T-helper 1 cell (primary cell): Measurements from ENCODE around the gene MIAT.
"Not testable (repeated sequence)": the region's sequence is repeated elsewhere in the genome, so short reads cannot be mapped to it uniquely, and the experiment has no call there.

Source experiments
- DNase-seq, 5 donors: peaks; one replicate each; pipeline ENCODE4 v3.0.0-alpha.2; 2012 to 2020
- total RNA-seq, 4 donors: gene quantifications; one replicate each; lab custom pipeline; 2026; lab: John Stamatoyannopoulos, UW

Gene MIAT
- 138 to 457 (median 224) reads per million in 4 donors for total RNA-seq

DNA sequence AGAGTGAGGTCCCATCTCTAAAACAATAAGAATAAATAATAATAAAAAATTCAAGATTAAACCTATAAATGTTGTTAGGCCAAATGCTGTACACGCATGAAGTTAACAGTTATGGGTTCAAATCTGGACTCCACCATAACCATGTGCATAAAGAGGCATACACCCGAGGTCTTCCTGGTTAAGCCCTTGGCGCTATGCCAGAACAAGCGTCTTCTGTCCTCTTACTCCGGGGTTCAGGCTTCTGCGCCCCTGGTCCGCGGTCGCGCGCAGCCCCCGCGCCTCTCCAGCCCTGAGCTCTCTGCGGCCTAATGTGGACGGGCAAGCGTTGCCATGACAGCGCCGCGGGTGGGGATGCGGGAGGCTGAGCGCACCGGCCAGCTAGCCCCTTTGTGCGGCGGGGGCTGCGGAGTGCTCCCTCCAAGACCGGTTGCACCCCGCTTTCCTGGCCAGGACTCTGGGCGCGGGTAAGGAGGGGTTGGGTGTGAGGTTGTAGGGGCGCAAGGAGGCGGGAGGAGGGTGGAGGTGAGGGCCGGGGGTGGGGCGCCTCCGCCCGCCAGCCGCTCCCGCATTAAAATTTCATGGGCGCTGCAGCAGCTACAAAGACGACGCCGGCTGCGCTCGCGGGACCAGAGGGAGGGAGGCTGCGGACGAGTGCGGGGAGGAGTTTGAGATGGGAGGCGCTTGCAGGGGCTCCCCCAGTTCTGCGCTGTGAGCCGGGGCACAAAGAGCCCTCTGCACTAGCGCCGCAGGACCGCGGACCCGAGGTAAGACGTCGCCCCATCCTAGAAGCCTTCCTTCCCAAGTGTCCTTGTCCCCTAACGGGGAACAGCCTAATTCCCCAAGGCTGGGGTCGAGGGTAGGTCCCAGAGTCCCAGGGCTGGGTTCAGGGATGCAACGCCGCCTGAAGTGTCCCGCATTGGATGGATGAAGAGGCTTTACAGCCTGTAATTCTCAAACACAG, at the start of gene MIAT:
Gene MIAT (plus strand): TSS at position 698 of the 961 bp plus-strand sequence.
- peak; percentile 48 to 80 (median 62) for DNase-seq

DNA sequence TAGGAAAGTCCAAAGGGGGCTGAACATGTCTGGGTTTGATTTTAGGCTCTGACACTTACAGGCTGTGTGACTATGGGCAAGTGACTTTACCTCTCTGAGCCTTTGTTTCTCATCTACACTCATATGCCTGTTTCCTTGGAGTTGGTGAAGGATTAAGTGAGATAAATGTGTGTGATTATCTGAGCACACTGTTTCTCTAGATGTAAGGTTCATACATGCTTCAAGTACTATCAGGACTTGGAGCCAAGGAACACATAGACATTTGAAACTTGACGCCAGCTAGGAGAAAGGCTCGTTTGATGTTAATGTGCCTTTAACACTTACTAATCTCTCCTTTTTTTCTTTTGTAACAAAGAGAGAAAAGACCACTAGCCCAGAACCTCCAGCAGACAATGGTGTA, 49.3 kb upstream of the MIAT start:
- no peak for DNase-seq

GRCh38 chr22:26609287-26609686, 48.1 kb upstream of the MIAT start:
- no peak for DNase-seq

DNA sequence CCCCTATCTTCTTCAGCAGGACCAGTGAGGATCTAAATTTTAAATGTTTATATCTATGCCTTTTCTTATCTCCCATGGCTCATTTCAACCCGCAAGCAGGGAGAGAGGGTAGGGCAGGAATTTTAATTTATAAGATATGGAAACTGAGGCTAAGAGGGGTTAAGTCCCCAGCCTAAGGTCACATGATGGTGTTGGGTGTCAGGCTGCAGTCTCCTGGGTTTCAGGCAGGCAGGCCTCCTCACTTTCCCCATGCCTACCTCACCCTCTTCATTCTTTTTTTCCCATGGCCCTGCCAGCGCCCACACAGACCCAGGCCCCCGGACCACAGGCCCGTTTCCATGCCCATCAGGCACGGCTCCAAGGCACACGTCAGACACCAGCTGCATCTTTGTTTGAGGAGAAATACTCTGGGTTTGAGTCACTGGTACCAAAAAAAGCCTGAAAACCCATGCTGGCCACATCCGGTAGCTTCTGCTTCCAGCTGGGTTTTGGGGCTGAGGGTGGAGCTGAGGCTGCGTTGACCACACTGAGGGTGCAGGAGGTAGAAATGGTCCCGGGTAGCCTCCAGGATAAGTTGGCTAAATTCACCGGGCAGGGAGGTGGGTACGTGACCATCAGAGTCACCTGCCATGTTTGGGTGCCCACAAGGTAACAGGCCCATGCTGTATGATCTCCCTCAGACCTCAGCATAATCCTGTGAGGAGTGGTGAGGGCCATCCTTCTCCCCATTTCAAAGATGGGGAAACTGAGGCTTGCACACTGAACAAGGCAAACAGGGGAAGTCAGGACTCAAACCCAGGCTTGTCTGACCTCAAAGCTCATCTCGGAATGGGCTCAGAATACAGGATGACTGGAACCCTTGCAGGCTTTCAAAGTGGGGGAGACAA, 47.1 kb upstream of the MIAT start:
- DNase-seq: peak in 1 of 5 donors; percentile 84

- DNase-seq: no peak
These were observed 46.4 kb upstream of the MIAT start for GRCh38 chr22:26610996-26611395.

DNA sequence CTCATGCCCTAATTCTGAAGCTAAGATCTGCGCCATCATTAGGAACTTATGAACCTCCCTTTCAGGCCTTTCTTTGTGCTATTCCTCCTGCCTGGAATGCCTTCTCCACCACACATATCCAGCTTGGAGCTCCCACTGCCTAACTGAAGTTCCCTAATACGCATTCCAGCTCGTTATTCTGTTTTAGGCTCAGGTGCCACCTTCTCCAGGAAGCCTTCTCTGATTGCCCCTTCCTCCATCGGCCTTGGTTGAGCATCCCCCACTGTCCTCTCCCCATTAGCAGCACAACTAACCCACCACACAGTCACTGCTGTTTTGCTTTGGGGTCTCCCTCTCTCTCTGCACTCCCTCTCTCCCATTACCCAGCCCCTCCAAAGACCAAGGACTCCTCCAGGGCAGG, 44.7 kb upstream of the MIAT start:
- DNase-seq: no peak

DNA sequence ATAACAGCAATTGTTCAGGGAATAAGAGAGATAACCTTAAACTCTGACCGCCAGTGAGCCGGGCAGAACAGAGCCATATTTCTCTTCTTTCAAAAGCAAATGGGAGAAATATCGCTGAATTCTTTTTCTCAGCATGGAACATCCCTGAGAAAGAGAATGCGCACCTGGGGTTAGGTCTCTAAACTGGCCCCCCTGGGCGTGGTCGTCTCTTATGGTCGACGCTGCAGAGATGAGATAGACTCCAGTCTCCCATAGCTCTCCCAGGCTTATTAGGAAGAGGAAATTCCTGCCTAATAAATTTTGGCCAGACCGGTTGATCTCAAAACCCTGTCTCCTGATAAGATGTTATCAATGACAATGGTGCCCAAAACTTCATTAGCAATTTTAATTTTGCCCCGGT, 43.6 kb upstream of the MIAT start:
- DNase-seq: not testable (repeated sequence)

GRCh38 chr22:26614322-26614721, 43.1 kb upstream of the MIAT start:
- no peak for DNase-seq

DNA sequence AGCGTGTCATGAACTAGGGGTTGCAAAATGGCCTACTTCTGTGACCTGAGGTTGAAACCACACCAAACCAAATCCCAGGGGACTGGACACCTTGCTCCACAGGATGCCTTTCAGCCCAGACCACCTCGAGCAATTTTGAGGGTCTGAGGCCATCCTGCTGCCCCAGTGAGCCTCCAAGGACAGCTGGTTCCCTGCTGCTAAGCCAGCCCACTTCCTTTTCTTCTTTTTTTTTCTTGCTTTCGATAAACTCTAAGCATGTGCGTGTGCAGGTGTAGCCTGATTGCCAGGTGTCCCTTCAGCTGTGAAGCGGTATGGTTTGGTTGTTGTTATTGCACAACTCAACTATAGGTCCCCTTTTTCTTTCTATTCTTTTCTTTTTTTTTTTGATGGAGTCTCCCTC, 42.2 kb upstream of the MIAT start:
- DNase-seq: no peak

DNA sequence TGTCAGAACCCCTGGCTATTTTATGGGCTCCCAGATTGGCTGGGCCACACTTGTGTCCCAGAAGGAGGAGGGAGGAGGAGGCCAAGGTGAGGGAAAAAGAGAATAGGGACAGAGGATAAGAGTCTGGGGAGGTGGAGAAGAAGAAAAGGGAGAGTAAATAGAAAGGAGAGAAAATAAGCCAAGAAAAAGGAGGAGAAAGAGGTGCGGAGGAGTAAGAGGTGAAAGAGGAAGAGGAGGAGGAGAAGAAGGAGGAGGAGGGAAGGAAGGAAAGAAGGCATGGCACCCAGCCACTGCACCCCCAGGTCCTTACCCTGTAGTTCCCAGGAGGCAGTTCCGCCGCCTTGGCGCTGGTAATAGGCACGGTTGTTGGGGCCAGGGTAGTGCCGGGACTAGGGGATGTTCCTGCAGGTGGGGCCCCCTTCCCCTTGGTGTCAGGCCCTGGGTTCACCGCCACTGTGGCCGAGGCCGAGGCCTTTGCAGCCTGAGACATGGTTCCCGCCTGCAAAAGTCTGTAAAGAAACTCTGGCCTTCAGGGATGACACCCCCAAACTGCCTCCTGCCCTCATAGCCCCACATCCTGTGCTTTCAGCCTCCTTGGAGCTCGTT, 41.5 kb upstream of the MIAT start:
- no peak for DNase-seq

DNA sequence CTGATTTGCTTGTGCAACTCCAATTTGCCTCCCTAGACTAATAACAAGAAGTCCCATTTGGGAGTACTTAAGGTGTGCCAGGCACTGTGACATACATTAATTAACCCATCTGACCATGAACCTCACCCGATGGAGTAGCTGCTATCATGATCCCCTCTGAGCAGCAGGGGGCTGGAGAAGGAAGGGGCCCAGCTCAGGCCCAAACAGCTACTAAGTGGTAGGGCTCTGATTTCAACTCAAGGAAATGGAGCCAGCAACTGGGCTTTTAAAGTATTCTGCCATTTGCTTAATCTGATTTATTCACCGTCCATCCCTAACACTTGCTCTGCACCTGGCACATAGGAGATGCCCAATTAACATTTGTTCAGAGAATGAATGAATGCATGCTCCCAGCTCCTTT, 40.7 kb upstream of the MIAT start:
- no peak for DNase-seq

DNA sequence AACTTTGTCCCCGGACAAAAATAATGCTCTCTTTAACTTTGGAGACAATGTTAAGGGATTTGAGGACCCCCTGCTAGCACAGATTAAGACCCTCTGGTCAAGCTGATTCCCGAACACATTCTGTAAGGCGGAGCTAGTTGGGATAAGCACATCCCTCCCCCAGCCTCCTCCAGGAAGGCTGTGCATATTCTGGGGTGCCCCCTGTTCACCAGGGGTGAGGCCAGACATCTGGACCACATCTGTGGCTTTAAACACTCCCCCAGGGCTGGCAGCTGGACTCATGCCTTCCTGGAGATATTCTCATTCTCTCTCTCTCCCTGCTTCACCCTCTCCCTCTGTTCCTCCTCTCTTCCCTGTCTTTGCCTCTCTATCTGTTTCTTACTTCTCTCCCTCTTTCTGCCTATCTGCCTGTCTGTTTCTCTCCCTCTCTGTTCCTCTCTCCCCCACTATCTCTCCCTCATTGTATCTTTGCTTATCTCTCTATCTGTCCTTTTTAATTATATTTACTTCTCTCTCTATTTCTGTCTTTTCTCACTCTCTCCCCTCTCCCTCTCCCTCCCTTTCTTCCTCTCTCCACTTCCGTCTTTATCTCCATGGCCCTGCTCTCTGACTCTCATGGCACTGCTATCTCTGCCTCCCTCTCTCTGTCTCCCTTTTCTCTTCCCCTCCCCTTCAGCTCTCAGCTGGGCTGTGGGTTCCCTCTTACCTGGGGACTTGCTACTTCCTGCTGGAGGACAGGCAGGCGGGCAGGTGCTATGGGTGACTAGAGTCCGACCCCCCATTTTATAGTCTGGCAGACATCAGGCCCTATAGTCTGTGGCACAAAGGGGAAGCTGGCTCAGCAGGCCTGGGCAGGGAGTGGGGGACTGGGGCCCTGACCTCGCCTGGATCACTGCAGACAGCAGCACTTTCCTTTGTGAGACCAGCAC, 39.9 kb upstream of the MIAT start, which contains the start of gene CRYBB1:
Gene CRYBB1 (minus strand): TSS at position 757 of the 929 bp plus-strand sequence. CDS start 1,708 bp downstream, outside the sequence.
- no peak for DNase-seq

DNA sequence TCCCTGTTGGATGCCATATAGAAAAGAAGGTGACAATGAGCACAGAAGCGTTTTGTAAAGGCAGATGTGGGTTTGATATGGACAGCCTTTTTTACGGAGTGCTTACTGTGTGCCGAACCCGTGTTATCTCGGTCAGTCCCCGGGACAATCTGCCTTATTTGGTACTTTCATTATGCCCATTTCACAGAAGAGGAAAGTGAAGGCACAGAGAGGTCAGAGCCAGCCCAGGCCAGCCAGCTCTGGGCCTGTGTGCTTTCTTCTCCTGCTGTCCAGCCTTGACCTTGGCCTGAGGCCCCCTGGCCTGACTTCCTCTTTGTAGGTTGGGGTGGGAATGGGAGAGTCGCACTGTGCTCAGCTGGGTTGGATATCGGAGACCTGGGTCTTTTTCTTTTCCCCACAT, 38.9 kb upstream of the MIAT start:
- DNase-seq: no peak

GRCh38 chr22:26619510-26619909, 37.9 kb upstream of the MIAT start:
- DNase-seq: no peak

DNA sequence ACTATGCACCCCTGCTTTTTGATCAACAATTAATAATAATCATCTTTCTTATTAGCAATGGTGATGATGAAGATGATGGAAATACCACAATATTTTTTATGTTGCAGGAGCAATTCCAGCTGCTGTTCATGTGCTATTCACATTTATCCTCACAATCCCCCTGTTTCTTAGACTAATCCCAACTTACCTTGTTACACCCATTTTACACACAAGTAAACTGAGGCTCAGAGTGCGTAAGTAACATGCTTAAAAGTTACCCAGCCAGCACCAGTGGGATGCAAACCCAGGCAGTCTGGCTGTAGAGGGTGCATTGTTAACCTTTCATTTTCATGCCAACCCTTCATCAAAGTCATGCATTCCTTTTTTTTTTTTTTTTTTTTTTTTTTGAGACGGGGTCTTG, 37.2 kb upstream of the MIAT start:
- DNase-seq: no peak

DNA sequence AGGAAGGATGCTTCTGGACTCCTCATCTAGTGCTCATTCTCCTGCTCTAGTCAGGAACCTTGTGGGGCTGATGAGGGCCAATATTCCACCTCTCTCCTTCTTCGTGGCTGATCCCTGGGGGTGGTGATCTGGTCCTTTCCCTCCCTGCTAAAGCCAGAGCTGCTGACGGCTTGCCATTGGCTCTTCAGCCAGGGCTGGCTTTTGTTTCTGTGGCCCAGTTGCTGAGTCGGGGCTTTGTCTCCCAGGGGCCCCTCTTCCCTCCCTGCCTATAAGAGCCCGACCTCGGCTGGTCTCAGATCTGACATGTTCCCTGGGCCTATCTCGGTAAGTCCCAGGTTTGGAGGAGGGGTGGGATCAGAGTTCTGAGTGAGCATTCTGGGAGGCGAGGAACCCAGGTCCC, 35.7 kb upstream of the MIAT start, which contains the start of gene CRYBA4:
Gene CRYBA4 (plus strand): TSS at position 301 of the 400 bp plus-strand sequence. CDS start 634 bp downstream, outside the sequence.
- DNase-seq: no peak

DNA sequence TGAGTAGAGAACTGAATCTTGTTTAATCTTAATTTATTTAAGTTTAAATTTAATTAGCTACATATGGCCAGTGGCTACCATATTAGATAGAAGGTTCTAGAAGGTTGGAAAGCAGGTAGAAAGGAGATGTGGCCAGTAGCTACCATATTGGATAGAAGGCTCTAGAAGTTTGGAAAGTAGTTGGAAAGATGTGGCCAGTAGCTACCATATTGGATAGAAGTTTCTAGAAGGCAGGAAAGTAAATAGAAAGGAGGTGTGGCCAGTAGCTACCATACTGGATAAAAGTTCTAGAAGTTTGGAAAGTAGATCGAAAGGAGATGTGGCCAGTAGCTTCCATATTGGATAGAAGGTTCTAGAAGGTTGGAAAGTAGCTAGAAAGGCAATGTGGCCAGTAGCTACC, 33.4 kb upstream of the MIAT start:
- no peak for DNase-seq

DNA sequence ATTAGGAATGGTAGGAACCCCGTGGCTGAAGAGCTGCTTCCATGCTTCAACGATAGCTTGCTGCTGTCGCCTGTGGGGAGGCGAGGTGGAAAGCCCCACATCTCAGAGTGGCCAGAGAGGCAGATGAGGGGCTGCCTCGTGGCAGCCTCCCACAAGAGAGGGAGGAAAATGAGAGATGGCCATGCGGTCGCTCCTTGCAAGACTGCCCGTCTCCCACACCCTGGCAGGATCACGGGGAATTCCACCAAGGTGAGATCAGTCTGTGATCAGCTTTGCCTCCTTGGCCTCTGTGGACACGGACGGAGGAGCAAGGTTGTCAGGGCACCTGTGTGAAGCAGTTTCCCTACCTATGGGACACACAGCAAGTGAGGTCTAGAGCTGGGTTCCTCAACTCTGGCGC, 32.6 kb upstream of the MIAT start:
- DNase-seq: no peak

- DNase-seq: no peak
These were observed 27.2 kb upstream of the MIAT start for GRCh38 chr22:26629988-26630761.

DNA sequence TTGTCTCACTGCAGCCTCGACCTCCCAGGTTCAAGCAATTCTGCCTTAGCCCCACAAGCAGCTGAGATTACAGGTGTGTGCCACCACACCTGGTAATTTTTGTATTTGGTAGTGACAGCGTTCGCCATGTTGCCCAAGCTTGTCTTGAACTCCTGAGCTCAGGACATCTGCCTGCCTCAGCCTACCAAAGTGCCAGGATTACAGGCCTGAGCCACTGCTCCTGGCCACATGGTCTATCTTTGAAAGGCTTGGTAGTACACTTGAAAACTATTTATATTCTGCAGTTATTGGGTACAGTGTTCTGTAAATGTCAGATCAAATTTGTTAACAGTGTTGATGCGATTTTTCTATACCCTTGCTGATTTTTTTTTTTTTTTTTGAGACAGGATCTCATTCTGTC, 26.1 kb upstream of the MIAT start:
- no peak for DNase-seq
